ENCODE measurements around the gene ATP5F1B. TPM values are rescaled to one million over a fixed set of nuclear protein-coding genes. Genes with fewer than 3 reads are reported as not detected.

The ATP5F1B gene
- total and polyA plus RNA-seq, 2 of the 8 experiments (the other 6 are each of a cell fraction or from before 2014, with no cell fraction given), result 900 to 1,522 TPM

- TF ChIP-seq SRF (IDR thresholded peaks at IDR 0.05; ENCODE audit: low read depth, low read length) (no peak), USF2 (IDR thresholded peaks at IDR 0.05; ENCODE audit: low read length) (no peak), SIX5 (IDR thresholded peaks at IDR 0.05; ENCODE audit: low read depth, low read length) (no peak), CHD7 (IDR thresholded peaks at IDR 0.05; ENCODE audit: insufficient replicate concordance, low read length) (no peak)
Observed at GRCh38 chr12:56593909-56594621, 51.7 kb downstream of the ATP5F1B start (continued).
